A549 (cell line): ENCODE results near the gene CNTNAP2. TPM values are rescaled to one million over a fixed set of nuclear protein-coding genes. Genes with fewer than 3 reads are reported as not detected.
A peak's percentile ranks its signal among the peaks of the same experiment; 100 is the strongest.

Experiments used
- ATAC-seq, 2 experiments: fragments of 200-7000 bp in 1 of 2; fragments of >200 bp in 1 of 2; cut with Nextera tagmentation in 1 of 2; cut with Tn5 transposase in 1 of 2; 3 replicates each; pipeline versions ENCODE4 v1.8.0 to v1.9.1; 2018 to 2020; ENCODE audit warnings: mild to moderate bottlenecking in 1 of 2, moderate library complexity in 1 of 2
- CTCF ChIA-PET: fragments of 300-600 bp; sonication (Branson Sonifier 250); formaldehyde crosslinking; extraction: SDS; loops from one replicate; lab custom pipeline; 2021; ENCODE audit warnings: antibody characterized with exemption, inconsistent platforms; lab: Yijun Ruan, JAX
- POLR2A ChIA-PET: fragments of 350-600 bp; formaldehyde crosslinking; extraction: SDS; loops from one replicate; lab custom pipeline; 2021; ENCODE audit warnings: antibody characterized with exemption, inconsistent platforms; lab: Yijun Ruan, JAX
- DNase-seq, 2 experiments: peaks; one replicate each; pipeline versions ENCODE4 v3.0.0 to v3.0.0-alpha.2; 2011 to 2016; ENCODE audit warnings: low read depth in 1 of 2, low spot score in 1 of 2
- FAIRE-seq: peaks from 2 replicates; lab custom pipeline; 2011; peaks lifted over from hg19 to GRCh38; lab: Jason Lieb, UNC
- H3K27ac ChIP-seq, 2 experiments: fragments of >200 bp; sonication (Bioruptor Twin); formaldehyde crosslinking; 3 replicates each; pipeline ENCODE4 v1.5.1; 2016 to 2017
- H3K4me1 ChIP-seq: fragments of >200 bp; sonication (Bioruptor Twin); formaldehyde crosslinking; 3 replicates; pipeline ENCODE4 v1.6.1; 2016
- H3K4me2 ChIP-seq: fragments of >200 bp; sonication (Bioruptor Twin); formaldehyde crosslinking; 3 replicates; pipeline ENCODE4 v1.6.1; 2016
- H3K4me3 ChIP-seq: fragments of >200 bp; sonication (Bioruptor Twin); formaldehyde crosslinking; 3 replicates; pipeline ENCODE4 v1.5.1; 2016
- H3K9me3 ChIP-seq: fragments of >200 bp; sonication (Bioruptor Twin); formaldehyde crosslinking; 3 replicates; pipeline ENCODE4 v1.6.1; 2016
- CBX2 ChIP-seq: fragments of 200-600 bp; sonication (generic); IDR thresholded peaks from 2 replicates; pipeline ENCODE4 v1.6.1; 2016; ENCODE audit warnings: low read depth, mild to moderate bottlenecking, borderline replicate concordance
- EHMT2 ChIP-seq: fragments of 200-600 bp; sonication (generic); IDR thresholded peaks from 2 replicates; pipeline ENCODE4 v1.6.1; 2016; ENCODE audit warnings: antibody characterized with exemption, low read depth, mild to moderate bottlenecking, moderate library complexity
- ESRRA ChIP-seq: fragments of 150-350 bp; IDR thresholded peaks from 2 replicates; pipeline ENCODE4 v1.6.1; 2014; ENCODE audit warnings: mild to moderate bottlenecking, low read length, borderline replicate concordance
- FOSL2 ChIP-seq, 2 experiments: fragments of 450-650 bp in 1 of 2; fragments of >200 bp in 1 of 2; sonication (Bioruptor Twin) in 1 of 2; formaldehyde crosslinking; IDR thresholded peaks; 2 replicates each; pipeline versions ENCODE4 v1.5.0 to v1.6.1; 2016 to 2020; ENCODE audit warnings: mild to moderate bottlenecking in 1 of 2, moderate library complexity in 1 of 2
- FOXS1 ChIP-seq: fragments of 250-450 bp; sonication (Bioruptor Pico); IDR thresholded peaks from 2 replicates; pipeline ENCODE4 v1.5.0; 2020; ENCODE audit warnings: mild to moderate bottlenecking, moderate library complexity
- HDAC2 ChIP-seq: fragments of 200-600 bp; sonication (generic); IDR thresholded peaks from 2 replicates; pipeline ENCODE4 v1.6.1; 2016
- HEYL ChIP-seq: fragments of 250-450 bp; sonication (Bioruptor Pico); IDR thresholded peaks from 2 replicates; pipeline ENCODE4 v1.8.0; 2021; ENCODE audit warnings: mild to moderate bottlenecking, moderate library complexity
- HOXB13 ChIP-seq: fragments of 250-450 bp; sonication (Bioruptor Pico); IDR thresholded peaks from 2 replicates; pipeline ENCODE4 v1.5.0; 2020; ENCODE audit warnings: low read depth, mild to moderate bottlenecking, moderate library complexity
- JUN ChIP-seq, 2 experiments: fragments of >200 bp; sonication (Bioruptor Twin); formaldehyde crosslinking; IDR thresholded peaks; 2 replicates in 1 of 2; 3 replicates in 1 of 2; pipeline ENCODE4 v1.6.1; 2016 to 2017
- POLR2A ChIP-seq: IDR thresholded peaks from 2 replicates; pipeline ENCODE4 v1.6.1; 2012; ENCODE audit warnings: mild to moderate bottlenecking, low read length
- RARB ChIP-seq: fragments of 250-450 bp; sonication (Bioruptor Pico); IDR thresholded peaks from 2 replicates; pipeline ENCODE4 v1.8.0; 2021; ENCODE audit warnings: mild to moderate bottlenecking, moderate library complexity
- RCOR1 ChIP-seq: fragments of 150-350 bp; IDR thresholded peaks from 2 replicates; pipeline ENCODE4 v1.6.1; 2014; ENCODE audit warnings: antibody characterized with exemption, low read length, low read depth
- RFX5 ChIP-seq: fragments of 450-650 bp; IDR thresholded peaks from 2 replicates; pipeline ENCODE4 v1.7.1; 2014; ENCODE audit warnings: antibody characterized with exemption, mild to moderate bottlenecking, moderate library complexity
- RNF2 ChIP-seq: fragments of 200-600 bp; sonication (generic); IDR thresholded peaks from 2 replicates; pipeline ENCODE4 v1.6.1; 2016; ENCODE audit warnings: low read depth, mild to moderate bottlenecking, antibody characterized with exemption, moderate library complexity, borderline replicate concordance
- SREBF2 ChIP-seq: fragments of 450-650 bp; IDR thresholded peaks from 2 replicates; pipeline ENCODE4 v1.6.1; 2014; ENCODE audit warnings: mild to moderate bottlenecking, moderate library complexity
- TFCP2L1 ChIP-seq: fragments of 250-450 bp; sonication (Bioruptor Pico); IDR thresholded peaks from 2 replicates; pipeline ENCODE4 v1.5.0; 2021; ENCODE audit warnings: mild to moderate bottlenecking
- TP53 ChIP-seq: fragments of 250-450 bp; sonication (Bioruptor Pico); IDR thresholded peaks from 2 replicates; pipeline ENCODE4 v1.5.0; 2021; ENCODE audit warnings: mild to moderate bottlenecking, moderate library complexity
- ZNF302 ChIP-seq: fragments of 250-450 bp; sonication (Bioruptor Pico); IDR thresholded peaks from 2 replicates; pipeline ENCODE4 v1.9.0; 2021; ENCODE audit warnings: inconsistent platforms, mild to moderate bottlenecking, moderate library complexity
- WGBS: methylation state at CpG from one replicate; pipeline ENCODE4 v1.1.6; 2017; ENCODE audit errors: missing lambda C conversion rate; 5-methylcytosine and 5-hydroxymethylcytosine counted together
- polyA plus RNA-seq, 4 experiments: library from polyadenylated mRNA; depleted of rRNA in 3 of 4; stranded (reverse); fragments of >200 nt; fragmentation: RNase III in 1 of 4; extraction: RNeasy Plus Mini Kit Qiagen cat#74134 plus additional on column Dnase treatment in 1 of 4; gene quantifications; 2 replicates in 3 of 4; 3 replicates in 1 of 4; pipeline ENCODE4 v1.2.3, GENCODE V29; 2011 to 2017
- TF ChIP-seq, protein P1 (sequence below): fragments of 150-350 bp; IDR thresholded peaks from 2 replicates; pipeline ENCODE4 v1.6.1; 2014; ENCODE audit warnings: low read depth, mild to moderate bottlenecking, low read length
- TF ChIP-seq, protein P2 (sequence below): fragments of 200-600 bp; sonication (generic); IDR thresholded peaks from 2 replicates; pipeline ENCODE4 v1.6.1; 2016; ENCODE audit warnings: antibody characterized with exemption, mild to moderate bottlenecking, moderate library complexity
- TF ChIP-seq, protein P3 (sequence below): fragments of 250-450 bp; sonication (Bioruptor Pico); IDR thresholded peaks from 2 replicates; pipeline ENCODE4 v1.5.0; 2021; ENCODE audit warnings: mild to moderate bottlenecking, moderate library complexity, borderline replicate concordance
- TF ChIP-seq, protein P4 (sequence below): fragments of >200 bp; sonication (Bioruptor Twin); formaldehyde crosslinking; IDR thresholded peaks from 3 replicates; pipeline ENCODE4 v1.6.1; 2016
- TF ChIP-seq, protein P5 (sequence below): fragments of >200 bp; sonication (Bioruptor Twin); formaldehyde crosslinking; IDR thresholded peaks from 2 replicates; pipeline ENCODE4 v1.6.1; 2016
- TF ChIP-seq, protein P6 (sequence below): fragments of >200 bp; sonication (Bioruptor Twin); formaldehyde crosslinking; IDR thresholded peaks from 3 replicates; pipeline ENCODE4 v1.5.1; 2016

Gene CNTNAP2
- polyA plus RNA-seq, 2 of the 4 experiments (the other 2 are of a cell fraction), result 0.05 to 0.13 TPM

DNA sequence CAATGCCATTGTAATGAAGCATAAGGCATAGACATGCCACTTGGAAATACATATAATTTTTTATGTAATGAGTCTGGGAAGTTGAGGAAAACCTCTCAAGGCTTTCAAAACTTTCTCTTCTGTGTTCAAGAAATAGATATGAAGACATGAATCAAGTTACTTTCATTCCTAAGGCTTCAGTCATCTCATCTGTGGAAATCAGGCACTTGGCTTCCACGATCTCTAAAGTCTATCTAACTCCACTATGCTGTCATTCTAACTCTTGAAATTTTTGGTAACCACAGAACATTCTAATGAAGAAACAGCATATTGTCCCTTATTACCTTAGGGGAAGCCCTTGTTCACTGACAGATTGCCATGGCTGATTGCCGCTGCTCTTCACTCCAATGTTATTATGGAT, 242.6 kb downstream of the CNTNAP2 start:
- POLR2A ChIA-PET, result no interaction called here
- FAIRE-seq, result no peak

DNA sequence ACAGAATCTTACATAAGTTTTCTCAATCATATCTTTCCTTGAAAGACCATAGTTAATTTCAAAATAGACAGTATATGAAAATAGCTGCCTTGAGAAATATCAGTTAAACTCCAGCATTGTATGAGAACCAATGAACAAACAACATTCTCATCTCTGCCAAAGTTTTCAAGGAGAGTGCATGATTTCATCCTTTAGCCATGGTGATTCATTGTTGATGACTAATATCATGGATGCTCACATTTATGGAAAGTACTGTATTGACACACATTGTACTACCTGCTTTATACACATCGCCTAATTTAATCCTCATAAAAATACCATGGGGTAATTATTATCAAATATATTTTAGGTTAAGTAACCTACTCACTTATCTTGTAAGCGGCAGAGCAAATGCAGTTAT, 250.3 kb downstream of the CNTNAP2 start:
- ATAC-seq (no peak; a peak in 1 of 6 replicates), FAIRE-seq (no peak), DNase-seq (no peak)
- Histone ChIP-seq H3K4me2 (no peak overlapping the region), H3K27ac (no peak overlapping the region), H3K4me3 (no peak overlapping the region), H3K4me1 (no peaks in the 10 kb centered on the region), H3K9me3 (no peaks in the 10 kb centered on the region)
- WGBS, result 8% methylated on average over 2 of the region's 2 CpGs
- TF ChIP-seq RFX5 (no peak), FOSL2 (IDR thresholded peaks at IDR 0.05) (no peak), FOSL2 (CRISPR knock-in tag; IDR thresholded peaks at IDR 0.05) (0 out of 2 replicates have a peak, but pooled peaks have one; percentile 19)
- ChIA-PET CTCF (no interaction called here), POLR2A (no interaction called here)

More for the DNA sequence above, 242.6 kb downstream of the CNTNAP2 start:
- Histone ChIP-seq H3K27ac (no peak overlapping the region), H3K4me3 (no peak overlapping the region), H3K4me1 (no peaks in the 10 kb centered on the region), H3K4me2 (no peak overlapping the region), H3K9me3 (no peaks in the 10 kb centered on the region)
- ATAC-seq (no peak), DNase-seq (no peak)
- CTCF ChIA-PET, result no interaction called here
- TF ChIP-seq, protein P1, sequence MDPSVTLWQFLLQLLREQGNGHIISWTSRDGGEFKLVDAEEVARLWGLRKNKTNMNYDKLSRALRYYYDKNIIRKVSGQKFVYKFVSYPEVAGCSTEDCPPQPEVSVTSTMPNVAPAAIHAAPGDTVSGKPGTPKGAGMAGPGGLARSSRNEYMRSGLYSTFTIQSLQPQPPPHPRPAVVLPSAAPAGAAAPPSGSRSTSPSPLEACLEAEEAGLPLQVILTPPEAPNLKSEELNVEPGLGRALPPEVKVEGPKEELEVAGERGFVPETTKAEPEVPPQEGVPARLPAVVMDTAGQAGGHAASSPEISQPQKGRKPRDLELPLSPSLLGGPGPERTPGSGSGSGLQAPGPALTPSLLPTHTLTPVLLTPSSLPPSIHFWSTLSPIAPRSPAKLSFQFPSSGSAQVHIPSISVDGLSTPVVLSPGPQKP, result no peak
- TF ChIP-seq TFCP2L1 (CRISPR knock-in tag), result no peak
- no peak for TF ChIP-seq FOXS1 (CRISPR knock-in tag)
- TF ChIP-seq TP53 (CRISPR knock-in tag), result no peak
- TF ChIP-seq ZNF302 (CRISPR knock-in tag), result no peak
- TF ChIP-seq, protein P2, sequence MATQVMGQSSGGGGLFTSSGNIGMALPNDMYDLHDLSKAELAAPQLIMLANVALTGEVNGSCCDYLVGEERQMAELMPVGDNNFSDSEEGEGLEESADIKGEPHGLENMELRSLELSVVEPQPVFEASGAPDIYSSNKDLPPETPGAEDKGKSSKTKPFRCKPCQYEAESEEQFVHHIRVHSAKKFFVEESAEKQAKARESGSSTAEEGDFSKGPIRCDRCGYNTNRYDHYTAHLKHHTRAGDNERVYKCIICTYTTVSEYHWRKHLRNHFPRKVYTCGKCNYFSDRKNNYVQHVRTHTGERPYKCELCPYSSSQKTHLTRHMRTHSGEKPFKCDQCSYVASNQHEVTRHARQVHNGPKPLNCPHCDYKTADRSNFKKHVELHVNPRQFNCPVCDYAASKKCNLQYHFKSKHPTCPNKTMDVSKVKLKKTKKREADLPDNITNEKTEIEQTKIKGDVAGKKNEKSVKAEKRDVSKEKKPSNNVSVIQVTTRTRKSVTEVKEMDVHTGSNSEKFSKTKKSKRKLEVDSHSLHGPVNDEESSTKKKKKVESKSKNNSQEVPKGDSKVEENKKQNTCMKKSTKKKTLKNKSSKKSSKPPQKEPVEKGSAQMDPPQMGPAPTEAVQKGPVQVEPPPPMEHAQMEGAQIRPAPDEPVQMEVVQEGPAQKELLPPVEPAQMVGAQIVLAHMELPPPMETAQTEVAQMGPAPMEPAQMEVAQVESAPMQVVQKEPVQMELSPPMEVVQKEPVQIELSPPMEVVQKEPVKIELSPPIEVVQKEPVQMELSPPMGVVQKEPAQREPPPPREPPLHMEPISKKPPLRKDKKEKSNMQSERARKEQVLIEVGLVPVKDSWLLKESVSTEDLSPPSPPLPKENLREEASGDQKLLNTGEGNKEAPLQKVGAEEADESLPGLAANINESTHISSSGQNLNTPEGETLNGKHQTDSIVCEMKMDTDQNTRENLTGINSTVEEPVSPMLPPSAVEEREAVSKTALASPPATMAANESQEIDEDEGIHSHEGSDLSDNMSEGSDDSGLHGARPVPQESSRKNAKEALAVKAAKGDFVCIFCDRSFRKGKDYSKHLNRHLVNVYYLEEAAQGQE, result no peak
- no peak for TF ChIP-seq HOXB13 (CRISPR knock-in tag)
- TF ChIP-seq RARB (CRISPR knock-in tag), result no peak
- no peak for TF ChIP-seq EHMT2
- TF ChIP-seq RCOR1, result no peak
- no peak for TF ChIP-seq HDAC2
- TF ChIP-seq, protein P3, sequence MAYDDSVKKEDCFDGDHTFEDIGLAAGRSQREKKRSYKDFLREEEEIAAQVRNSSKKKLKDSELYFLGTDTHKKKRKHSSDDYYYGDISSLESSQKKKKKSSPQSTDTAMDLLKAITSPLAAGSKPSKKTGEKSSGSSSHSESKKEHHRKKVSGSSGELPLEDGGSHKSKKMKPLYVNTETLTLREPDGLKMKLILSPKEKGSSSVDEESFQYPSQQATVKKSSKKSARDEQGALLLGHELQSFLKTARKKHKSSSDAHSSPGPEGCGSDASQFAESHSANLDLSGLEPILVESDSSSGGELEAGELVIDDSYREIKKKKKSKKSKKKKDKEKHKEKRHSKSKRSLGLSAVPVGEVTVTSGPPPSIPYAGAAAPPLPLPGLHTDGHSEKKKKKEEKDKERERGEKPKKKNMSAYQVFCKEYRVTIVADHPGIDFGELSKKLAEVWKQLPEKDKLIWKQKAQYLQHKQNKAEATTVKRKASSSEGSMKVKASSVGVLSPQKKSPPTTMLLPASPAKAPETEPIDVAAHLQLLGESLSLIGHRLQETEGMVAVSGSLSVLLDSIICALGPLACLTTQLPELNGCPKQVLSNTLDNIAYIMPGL (CRISPR knock-in tag), result no peak
- TF ChIP-seq, protein P4, sequence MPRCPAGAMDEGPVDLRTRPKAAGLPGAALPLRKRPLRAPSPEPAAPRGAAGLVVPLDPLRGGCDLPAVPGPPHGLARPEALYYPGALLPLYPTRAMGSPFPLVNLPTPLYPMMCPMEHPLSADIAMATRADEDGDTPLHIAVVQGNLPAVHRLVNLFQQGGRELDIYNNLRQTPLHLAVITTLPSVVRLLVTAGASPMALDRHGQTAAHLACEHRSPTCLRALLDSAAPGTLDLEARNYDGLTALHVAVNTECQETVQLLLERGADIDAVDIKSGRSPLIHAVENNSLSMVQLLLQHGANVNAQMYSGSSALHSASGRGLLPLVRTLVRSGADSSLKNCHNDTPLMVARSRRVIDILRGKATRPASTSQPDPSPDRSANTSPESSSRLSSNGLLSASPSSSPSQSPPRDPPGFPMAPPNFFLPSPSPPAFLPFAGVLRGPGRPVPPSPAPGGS, result no peak
- WGBS, result 4% methylated on average over 2 of the region's 2 CpGs

DNA sequence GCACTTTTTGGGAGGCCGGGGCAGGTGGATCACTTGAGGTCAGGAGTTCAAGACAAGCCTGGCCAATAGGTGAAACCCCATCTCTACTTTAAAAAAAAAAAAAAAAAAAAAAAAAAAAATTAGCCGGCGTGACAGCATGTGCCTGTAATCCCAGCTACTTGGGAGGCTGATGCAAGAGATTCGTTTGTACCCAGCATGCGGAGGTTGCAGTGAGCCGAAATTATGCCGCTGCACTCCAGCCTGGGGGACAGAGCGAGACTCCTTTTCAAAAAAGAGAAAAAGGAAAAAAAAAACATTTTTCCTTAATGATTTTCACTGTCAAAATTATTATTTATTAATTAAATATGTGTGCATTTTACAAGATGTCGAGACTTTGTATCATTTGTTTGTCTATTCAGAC, 253.6 kb downstream of the CNTNAP2 start:
- POLR2A ChIA-PET, result no interaction called here
- 33% methylated on average over 9 of the region's 9 CpGs for WGBS
- Histone ChIP-seq H3K27ac (no peak overlapping the region), H3K9me3 (no peaks in the 10 kb centered on the region), H3K4me1 (no peaks in the 10 kb centered on the region), H3K4me2 (no peak overlapping the region), H3K4me3 (no peak overlapping the region)
- ATAC-seq (no peak), DNase-seq (no peak), FAIRE-seq (no peak)
- CTCF ChIA-PET, result no interaction called here
- TF ChIP-seq ESRRA (no peak), RNF2 (no peak), HEYL (CRISPR knock-in tag) (no peak), HOXB13 (CRISPR knock-in tag) (no peak), POLR2A (no peak), SREBF2 (no peak), CBX2 (no peak), JUN (IDR thresholded peaks at IDR 0.05) (no peak), RARB (CRISPR knock-in tag) (no peak)
- TF ChIP-seq, protein P5, sequence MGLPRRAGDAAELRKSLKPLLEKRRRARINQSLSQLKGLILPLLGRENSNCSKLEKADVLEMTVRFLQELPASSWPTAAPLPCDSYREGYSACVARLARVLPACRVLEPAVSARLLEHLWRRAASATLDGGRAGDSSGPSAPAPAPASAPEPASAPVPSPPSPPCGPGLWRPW, result no peak
- TF ChIP-seq, protein P6, sequence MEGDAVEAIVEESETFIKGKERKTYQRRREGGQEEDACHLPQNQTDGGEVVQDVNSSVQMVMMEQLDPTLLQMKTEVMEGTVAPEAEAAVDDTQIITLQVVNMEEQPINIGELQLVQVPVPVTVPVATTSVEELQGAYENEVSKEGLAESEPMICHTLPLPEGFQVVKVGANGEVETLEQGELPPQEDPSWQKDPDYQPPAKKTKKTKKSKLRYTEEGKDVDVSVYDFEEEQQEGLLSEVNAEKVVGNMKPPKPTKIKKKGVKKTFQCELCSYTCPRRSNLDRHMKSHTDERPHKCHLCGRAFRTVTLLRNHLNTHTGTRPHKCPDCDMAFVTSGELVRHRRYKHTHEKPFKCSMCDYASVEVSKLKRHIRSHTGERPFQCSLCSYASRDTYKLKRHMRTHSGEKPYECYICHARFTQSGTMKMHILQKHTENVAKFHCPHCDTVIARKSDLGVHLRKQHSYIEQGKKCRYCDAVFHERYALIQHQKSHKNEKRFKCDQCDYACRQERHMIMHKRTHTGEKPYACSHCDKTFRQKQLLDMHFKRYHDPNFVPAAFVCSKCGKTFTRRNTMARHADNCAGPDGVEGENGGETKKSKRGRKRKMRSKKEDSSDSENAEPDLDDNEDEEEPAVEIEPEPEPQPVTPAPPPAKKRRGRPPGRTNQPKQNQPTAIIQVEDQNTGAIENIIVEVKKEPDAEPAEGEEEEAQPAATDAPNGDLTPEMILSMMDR, result no peak
